Nephron (organoid): ENCODE data around the gene NR3C2.

ENCODE experiments used
- H3K27ac Mint-ChIP-seq, 3 experiments: 2 replicates each; pipeline ENCODE4 v1.8.0; 2020; ENCODE audit warnings: mixed read lengths in 3 of 3, mild to moderate bottlenecking in 2 of 3, moderate library complexity in 1 of 3
- H3K27me3 Mint-ChIP-seq: 2 replicates; pipeline ENCODE4 v1.8.0; 2021; ENCODE audit warnings: low read depth, mild to moderate bottlenecking, moderate library complexity, mixed read lengths
- H3K36me3 Mint-ChIP-seq: 2 replicates; pipeline ENCODE4 v1.8.0; 2020; ENCODE audit warnings: low read depth, mixed read lengths
- H3K4me1 Mint-ChIP-seq: 2 replicates; pipeline ENCODE4 v1.8.0; 2020; ENCODE audit warnings: mixed read lengths
- H3K4me3 Mint-ChIP-seq, 3 experiments: 2 replicates each; pipeline ENCODE4 v1.8.0; 2020; ENCODE audit warnings: mild to moderate bottlenecking in 3 of 3, mixed read lengths in 3 of 3, moderate library complexity in 2 of 3
- H3K9me3 Mint-ChIP-seq: 2 replicates; pipeline ENCODE4 v1.8.0; 2020; ENCODE audit warnings: mixed read lengths
- TF ChIP-seq, protein P1 (sequence below), 3 experiments: fragments of 200-600 bp; sonication (generic); IDR thresholded peaks; one replicate each; pipeline ENCODE4 v1.5.0; 2021; ENCODE audit warnings: antibody characterized with exemption in 3 of 3; ENCODE audit not compliant: unreplicated experiment in 3 of 3

NR3C2 gene

DNA sequence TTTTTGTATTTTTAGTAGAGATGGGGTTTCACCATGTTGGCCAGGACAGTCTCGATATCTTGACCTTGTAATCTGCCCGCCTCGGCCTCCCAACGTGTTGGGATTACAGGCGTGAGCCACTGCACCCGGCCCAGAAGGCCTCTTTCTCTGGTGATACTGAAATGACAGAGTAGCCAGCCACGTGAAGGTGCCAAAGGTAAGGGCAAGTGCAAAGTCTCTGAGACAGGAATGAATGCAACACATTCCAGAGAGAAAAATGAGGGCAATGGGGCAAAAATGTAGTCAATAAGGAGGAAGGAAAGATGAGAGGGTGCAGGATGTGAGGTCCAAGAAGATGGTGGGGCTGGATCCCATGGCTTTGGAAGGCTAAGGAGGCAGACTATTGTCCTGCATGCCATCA, 176.0 kb downstream of the NR3C2 start:
- Mint-ChIP-seq H3K4me1 (peaks cover 11% of the 10 kb centered on the region), H3K9me3 (no peaks in the 10 kb centered on the region), H3K27ac (peak overlapping the region in 1 of 3 experiments; percentile 24), H3K27me3 (no peaks in the 10 kb centered on the region), H3K4me3 (no peak overlapping the region), H3K36me3 (no peaks in the 10 kb centered on the region)
- TF ChIP-seq, protein P1, sequence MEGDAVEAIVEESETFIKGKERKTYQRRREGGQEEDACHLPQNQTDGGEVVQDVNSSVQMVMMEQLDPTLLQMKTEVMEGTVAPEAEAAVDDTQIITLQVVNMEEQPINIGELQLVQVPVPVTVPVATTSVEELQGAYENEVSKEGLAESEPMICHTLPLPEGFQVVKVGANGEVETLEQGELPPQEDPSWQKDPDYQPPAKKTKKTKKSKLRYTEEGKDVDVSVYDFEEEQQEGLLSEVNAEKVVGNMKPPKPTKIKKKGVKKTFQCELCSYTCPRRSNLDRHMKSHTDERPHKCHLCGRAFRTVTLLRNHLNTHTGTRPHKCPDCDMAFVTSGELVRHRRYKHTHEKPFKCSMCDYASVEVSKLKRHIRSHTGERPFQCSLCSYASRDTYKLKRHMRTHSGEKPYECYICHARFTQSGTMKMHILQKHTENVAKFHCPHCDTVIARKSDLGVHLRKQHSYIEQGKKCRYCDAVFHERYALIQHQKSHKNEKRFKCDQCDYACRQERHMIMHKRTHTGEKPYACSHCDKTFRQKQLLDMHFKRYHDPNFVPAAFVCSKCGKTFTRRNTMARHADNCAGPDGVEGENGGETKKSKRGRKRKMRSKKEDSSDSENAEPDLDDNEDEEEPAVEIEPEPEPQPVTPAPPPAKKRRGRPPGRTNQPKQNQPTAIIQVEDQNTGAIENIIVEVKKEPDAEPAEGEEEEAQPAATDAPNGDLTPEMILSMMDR (IDR thresholded peaks at IDR 0.05; ENCODE audit: unreplicated experiment in 3 of 3): no peak

DNA sequence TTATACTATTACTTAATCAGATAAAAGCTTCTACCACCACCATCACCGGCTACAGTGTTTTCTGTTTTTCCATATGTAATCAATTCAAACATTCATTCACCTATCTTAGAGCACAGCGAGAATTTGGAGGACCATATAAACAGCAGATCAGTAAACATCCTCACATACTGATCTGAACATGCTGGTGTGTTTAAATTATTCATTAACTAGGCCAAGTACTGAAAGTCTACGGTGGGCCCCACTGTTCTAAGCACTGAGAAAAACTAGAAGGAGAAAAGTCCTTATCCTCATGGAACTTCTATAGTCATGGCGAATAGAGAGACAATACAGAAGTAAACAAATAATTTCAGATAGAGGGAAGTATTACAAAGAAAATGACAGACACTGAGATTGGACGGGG, 176.6 kb downstream of the NR3C2 start:
- H3K27ac Mint-ChIP-seq: peak overlapping the region; percentile 15 to 79 (median 43)
- H3K4me3 Mint-ChIP-seq: no peak overlapping the region
- H3K4me1 Mint-ChIP-seq: peaks cover 13% of the 10 kb centered on the region
- TF ChIP-seq, protein P1 (IDR thresholded peaks at IDR 0.05; ENCODE audit: unreplicated experiment in 3 of 3): no peak
- H3K36me3 Mint-ChIP-seq: no peaks in the 10 kb centered on the region
- no peaks in the 10 kb centered on the region for H3K27me3 Mint-ChIP-seq
- no peaks in the 10 kb centered on the region for H3K9me3 Mint-ChIP-seq

DNA sequence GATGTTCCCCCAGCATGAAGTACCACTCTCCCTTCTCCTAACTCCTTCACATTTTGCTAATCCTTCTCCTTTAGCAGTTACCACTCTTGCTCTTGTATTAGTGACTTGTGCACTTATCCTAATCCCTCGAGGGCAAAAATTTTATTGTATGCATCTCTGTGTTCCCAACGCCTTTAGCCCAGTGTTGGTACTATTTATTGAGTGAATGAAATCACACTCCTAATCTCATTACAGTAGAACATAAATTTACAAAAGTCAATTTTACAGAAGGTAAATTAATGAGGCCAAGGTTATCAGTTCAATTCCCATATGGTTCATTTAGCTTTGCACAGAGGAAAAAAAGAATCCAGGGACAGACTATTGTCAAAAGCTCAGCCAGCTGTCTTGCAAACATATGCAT, 178.4 kb downstream of the NR3C2 start:
- no peak overlapping the region for H3K4me3 Mint-ChIP-seq
- H3K9me3 Mint-ChIP-seq: no peaks in the 10 kb centered on the region
- peak overlapping the region in 2 of 3 experiments; percentile 10 to 26 for H3K27ac Mint-ChIP-seq
- H3K27me3 Mint-ChIP-seq: no peaks in the 10 kb centered on the region
- TF ChIP-seq, protein P1 (IDR thresholded peaks at IDR 0.05; ENCODE audit: unreplicated experiment in 3 of 3): no peak
- peaks cover 13% of the 10 kb centered on the region for H3K4me1 Mint-ChIP-seq
- no peaks in the 10 kb centered on the region for H3K36me3 Mint-ChIP-seq

DNA sequence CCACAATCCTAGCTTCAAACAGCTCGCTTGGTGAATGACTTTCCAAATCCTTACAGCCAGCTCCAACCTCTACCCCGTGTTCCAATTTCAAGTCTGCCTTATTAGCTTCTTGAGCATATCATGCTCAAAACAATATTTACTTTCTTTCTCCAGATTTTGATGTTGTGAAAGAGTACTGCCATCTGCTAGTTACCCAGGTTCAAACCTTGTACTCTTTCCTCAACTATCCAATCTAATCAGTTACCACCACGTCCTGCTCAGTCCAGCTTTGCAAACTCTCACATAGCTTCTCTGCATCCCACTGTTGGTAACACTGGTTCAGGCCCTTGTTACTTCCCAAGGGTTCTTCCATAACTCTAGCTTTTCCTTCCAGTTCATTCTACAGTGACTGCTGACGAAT, 179.1 kb downstream of the NR3C2 start:
- H3K36me3 Mint-ChIP-seq: no peaks in the 10 kb centered on the region
- TF ChIP-seq, protein P1 (IDR thresholded peaks at IDR 0.05; ENCODE audit: unreplicated experiment in 3 of 3): no peak
- H3K9me3 Mint-ChIP-seq: no peaks in the 10 kb centered on the region
- peak overlapping the region in 2 of 3 experiments; percentile 13 to 19 for H3K27ac Mint-ChIP-seq
- H3K4me1 Mint-ChIP-seq: peaks cover 13% of the 10 kb centered on the region
- H3K4me3 Mint-ChIP-seq: no peak overlapping the region
- no peaks in the 10 kb centered on the region for H3K27me3 Mint-ChIP-seq

DNA sequence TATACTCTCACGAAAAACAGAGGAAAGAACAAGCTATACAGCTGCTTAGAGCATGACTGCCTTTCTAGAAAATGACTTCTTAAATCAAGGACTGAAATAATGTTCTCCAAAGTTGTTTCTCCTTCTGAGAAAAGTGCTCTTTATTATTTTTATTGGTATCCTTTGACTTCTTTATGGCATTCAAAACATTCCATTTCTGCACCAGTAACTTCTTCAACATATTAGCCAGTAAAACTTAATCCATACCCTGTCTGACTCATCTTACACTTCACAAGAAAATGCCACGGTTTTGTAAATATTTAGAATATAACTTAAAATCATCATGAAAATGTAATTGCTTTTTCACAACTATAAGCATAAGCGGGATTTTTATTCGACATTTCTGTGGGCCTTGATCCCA, 180.4 kb downstream of the NR3C2 start:
- Mint-ChIP-seq H3K4me1 (peaks cover 13% of the 10 kb centered on the region), H3K27ac (peak overlapping the region; percentile 17 to 43 (median 24)), H3K9me3 (no peaks in the 10 kb centered on the region), H3K4me3 (no peak overlapping the region), H3K27me3 (no peaks in the 10 kb centered on the region), H3K36me3 (no peaks in the 10 kb centered on the region)
- TF ChIP-seq, protein P1 (IDR thresholded peaks at IDR 0.05; ENCODE audit: unreplicated experiment in 3 of 3): no peak

DNA sequence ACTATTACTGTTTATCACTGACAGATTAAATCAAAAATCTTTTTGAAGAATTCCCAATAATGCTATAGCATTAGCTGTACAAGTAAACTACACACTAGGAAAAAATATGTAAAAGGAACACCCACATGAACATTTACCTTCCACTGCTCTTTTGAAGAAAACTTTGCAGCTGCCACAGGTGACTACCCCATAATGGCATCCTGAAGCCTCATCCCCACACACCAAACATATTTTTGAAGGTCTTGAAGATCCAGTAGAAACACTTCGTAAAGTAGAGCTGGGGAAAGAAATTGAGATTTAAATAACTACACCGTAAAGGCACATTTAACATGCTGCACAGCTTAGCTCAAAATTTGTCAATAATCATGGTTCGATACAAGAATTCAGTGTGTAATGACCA, 182.4 kb downstream of the NR3C2 start:
- Mint-ChIP-seq H3K9me3 (no peaks in the 10 kb centered on the region), H3K27ac (peak overlapping the region in 1 of 3 experiments; percentile 57), H3K27me3 (no peaks in the 10 kb centered on the region), H3K4me3 (no peak overlapping the region), H3K4me1 (peaks cover 23% of the 10 kb centered on the region), H3K36me3 (no peaks in the 10 kb centered on the region)
- TF ChIP-seq, protein P1 (IDR thresholded peaks at IDR 0.05; ENCODE audit: unreplicated experiment in 3 of 3): no peak
